ENCODE measurements around the gene KRTAP2-4. TPM values are rescaled to one million over a fixed set of nuclear protein-coding genes. Genes with fewer than 3 reads are reported as not detected.

Gene KRTAP2-4
- total and polyA plus RNA-seq, 2 of the 4 experiments (the other 2 are of a cell fraction) = not detected

DNA sequence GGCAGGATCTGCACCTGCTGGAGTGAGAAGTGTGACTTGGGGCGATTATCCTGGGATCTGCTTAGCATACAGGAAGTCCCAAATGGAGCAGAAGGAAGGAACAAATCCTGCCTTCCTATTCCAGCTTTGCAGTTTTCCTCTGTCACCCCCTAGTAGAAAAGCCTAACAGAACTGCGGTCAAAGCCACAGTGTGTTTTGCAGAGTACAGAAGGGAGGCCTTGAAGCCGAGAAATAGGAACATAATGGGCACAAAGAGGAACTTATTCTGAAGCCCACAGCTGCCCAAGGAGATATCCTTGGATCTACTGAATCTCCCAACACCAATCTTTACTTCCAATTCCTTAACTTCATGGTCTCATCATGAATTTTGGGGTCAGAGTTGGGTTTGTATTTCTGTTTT is 47.1 kb downstream of the KRTAP2-4 start:
- no peak overlapping the region for H3K14ac ChIP-seq (replicated peaks; ENCODE audit: low read depth, low read length)
- no peak overlapping the region for H2BK5ac ChIP-seq (ENCODE audit: low read depth, low read length, poor library complexity, severe bottlenecking)
- H3K4ac ChIP-seq (ENCODE audit: low read depth, low read length) = no peak overlapping the region; the same call in 1 of the 2 replicates
- no peak overlapping the region for H2AK9ac ChIP-seq (replicated peaks; ENCODE audit: low read depth, low read length, poor library complexity)
- no peak overlapping the region for H2BK20ac ChIP-seq (ENCODE audit: low read depth, low read length)
- DNase-seq (no peak), ATAC-seq (ENCODE audit: low read depth) (no peak)
- peaks cover 1% of the 10 kb centered on the region; the same call in 1 of the 2 replicates for H3K4me1 ChIP-seq (ENCODE audit: control insufficient read depth, insufficient read depth, low read length)
- no peaks in the 10 kb centered on the region; the same call in 1 of the 2 replicates for H3K27me3 ChIP-seq (ENCODE audit: control insufficient read depth, insufficient read depth, low read length)
- no peak overlapping the region for H3K18ac ChIP-seq (ENCODE audit: low read depth, low read length)
- H2AK5ac ChIP-seq (ENCODE audit: low read depth, low read length) = no peak overlapping the region
- POLR2A ChIA-PET (ENCODE audit: unreplicated experiment) = no interaction called here
- no CpG with 5 or more reads among the region's 3 CpGs for WGBS, 2 experiments (ENCODE audit: extremely low coverage in 2 of 2, insufficient read length in 1 of 2)
- intact Hi-C loops (cut with micrococcal nuclease) (no loop called here), in situ Hi-C loops (cut with MboI; ENCODE audit: low sequenced_read_pairs) (no loop called here), dilution Hi-C loops (cut with HindIII; ENCODE audit: low sequenced_read_pairs, unreplicated experiment) (no loop called here)
- H3K36me3 ChIP-seq (ENCODE audit: control insufficient read depth, insufficient read depth, low read length) = no peaks in the 10 kb centered on the region
- no peak overlapping the region for H4K5ac ChIP-seq (ENCODE audit: low read depth, low read length)
- no peak overlapping the region; the same call in 1 of the 2 replicates for H4K91ac ChIP-seq (ENCODE audit: insufficient read depth, low read depth, low read length)
- H2AFZ ChIP-seq (replicated peaks; ENCODE audit: low read length, poor library complexity) = peak overlapping the region; percentile 1
- H3K56ac ChIP-seq (ENCODE audit: extremely low read depth, insufficient read depth, low read length) = no peak overlapping the region
- no peaks in the 10 kb centered on the region; the same call in 1 of the 2 replicates for H3K9me1 ChIP-seq (ENCODE audit: insufficient read depth, low read length)
- TF ChIP-seq, protein P1, sequence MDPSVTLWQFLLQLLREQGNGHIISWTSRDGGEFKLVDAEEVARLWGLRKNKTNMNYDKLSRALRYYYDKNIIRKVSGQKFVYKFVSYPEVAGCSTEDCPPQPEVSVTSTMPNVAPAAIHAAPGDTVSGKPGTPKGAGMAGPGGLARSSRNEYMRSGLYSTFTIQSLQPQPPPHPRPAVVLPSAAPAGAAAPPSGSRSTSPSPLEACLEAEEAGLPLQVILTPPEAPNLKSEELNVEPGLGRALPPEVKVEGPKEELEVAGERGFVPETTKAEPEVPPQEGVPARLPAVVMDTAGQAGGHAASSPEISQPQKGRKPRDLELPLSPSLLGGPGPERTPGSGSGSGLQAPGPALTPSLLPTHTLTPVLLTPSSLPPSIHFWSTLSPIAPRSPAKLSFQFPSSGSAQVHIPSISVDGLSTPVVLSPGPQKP (IDR thresholded peaks at IDR 0.05; ENCODE audit: borderline replicate concordance, low read depth, low read length) = no peak
- TF ChIP-seq BHLHE40 (IDR thresholded peaks at IDR 0.05; ENCODE audit: low read depth, low read length) (no peak), CEBPB (IDR thresholded peaks at IDR 0.05; ENCODE audit: low read depth, low read length) (no peak), CHD1 (IDR thresholded peaks at IDR 0.05; ENCODE audit: low read depth, low read length) (no peak), MXI1 (IDR thresholded peaks at IDR 0.05; ENCODE audit: borderline replicate concordance, low read depth, low read length) (no peak), NFE2L2 (IDR thresholded peaks at IDR 0.05; ENCODE audit: low read depth, low read length) (no peak), MAFK (IDR thresholded peaks at IDR 0.05; ENCODE audit: low read depth, low read length) (no peak), RCOR1 (IDR thresholded peaks at IDR 0.05; ENCODE audit: insufficient replicate concordance, low read length) (no peak), FOS (IDR thresholded peaks at IDR 0.05; ENCODE audit: low read depth, low read length) (no peak), RAD21 (IDR thresholded peaks at IDR 0.05; ENCODE audit: low read length) (no peak)
- no TSS peak for BruUV-seq (replicated peaks)
- H3K9me3 ChIP-seq (ENCODE audit: control insufficient read depth, insufficient read depth, low read length) = no peaks in the 10 kb centered on the region; the same call in 1 of the 2 replicates
- H3K4me3 ChIP-seq (ENCODE audit: insufficient read depth, low read depth, low read length) = no peak overlapping the region
- no peak overlapping the region for H3K4me2 ChIP-seq (ENCODE audit: low read depth, low read length)
- H3K23ac ChIP-seq (ENCODE audit: low read depth, low read length) = no peak overlapping the region
- no peak overlapping the region for H2BK120ac ChIP-seq (ENCODE audit: low read depth, low read length)
- no peaks in the 10 kb centered on the region for H4K20me1 ChIP-seq (ENCODE audit: insufficient read depth, low read length)
- H3K79me1 ChIP-seq (ENCODE audit: low read depth in 1 of 2, low read length in 2 of 2) = no peaks in the 10 kb centered on the region
- no peak overlapping the region for H3K9ac ChIP-seq (ENCODE audit: low read depth, low read length)
- CTCF ChIA-PET = interaction anchor here (1.3 kb wide), 1 partner anchor 304 kb away, joined by 5 read pairs; no protein-coding TSS in a partner anchor
- H3K27ac ChIP-seq (ENCODE audit: insufficient read depth, low read length) = no peak overlapping the region
- no peak overlapping the region for H2BK15ac ChIP-seq (ENCODE audit: low read depth, low read length)
- H4K8ac ChIP-seq (ENCODE audit: low read depth in 2 of 2, low read length in 2 of 2) = no peak overlapping the region; a peak in 1 of 4 replicates

All from IMR-90 (cell line).